HG03575 (cell line): ENCODE measurements around the gene HDAC2.
A peak's percentile ranks its signal among the peaks of the same experiment; 100 is the strongest.
"Not testable (repeated sequence)": the region's sequence is repeated elsewhere in the genome, so short reads cannot be mapped to it uniquely, and the experiment has no call there.

Experiments
- ATAC-seq: cut with Tn5 transposase; IDR thresholded peaks from one replicate; pipeline ENCODE4 v1.9.1; 2021; ENCODE audit not compliant: unreplicated experiment, insufficient number of reproducible peaks, low FRiP score; ENCODE audit errors: extremely low read depth

Gene HDAC2

GRCh38 chr6:113924312-113924723, 46.6 kb downstream of the HDAC2 start:
- ATAC-seq = no peak

- no peak for ATAC-seq
Observed at GRCh38 chr6:113923526-113923925, 47.4 kb downstream of the HDAC2 start.

- no peak for ATAC-seq
Observed at GRCh38 chr6:113921299-113921904, 49.5 kb downstream of the HDAC2 start.

DNA sequence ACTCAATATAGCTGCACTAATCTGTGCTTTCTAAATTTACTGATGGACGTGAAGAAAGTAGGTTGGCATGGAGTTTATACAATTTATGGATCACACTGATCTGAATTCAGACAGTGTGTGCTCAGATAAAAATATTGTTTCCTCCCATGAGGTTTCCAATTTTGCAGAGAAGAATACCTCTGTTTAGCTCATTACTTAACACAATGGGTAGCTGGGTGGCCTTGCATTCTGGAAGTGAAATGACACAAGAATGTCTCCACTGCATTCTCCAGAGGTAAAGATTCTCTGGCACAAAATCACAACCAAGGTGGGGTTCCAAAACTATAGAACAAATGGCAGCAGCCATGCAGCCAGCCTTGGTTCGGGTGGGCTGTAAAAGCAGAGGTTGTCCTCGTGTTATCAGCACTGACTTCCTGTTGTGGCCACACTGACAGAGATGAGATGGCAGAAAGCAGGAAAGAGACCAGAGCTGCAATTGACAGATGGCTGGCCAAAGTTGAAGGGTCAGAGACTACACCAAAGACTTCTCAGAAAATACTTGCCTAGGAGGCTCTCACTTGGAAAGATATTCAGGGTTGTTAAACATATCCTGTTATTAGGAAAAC, 50.2 kb downstream of the HDAC2 start:
- ATAC-seq = peak; percentile 50

- ATAC-seq = not testable (repeated sequence)
Observed at GRCh38 chr6:113910285-113910684, 60.7 kb downstream of the HDAC2 start.

DNA sequence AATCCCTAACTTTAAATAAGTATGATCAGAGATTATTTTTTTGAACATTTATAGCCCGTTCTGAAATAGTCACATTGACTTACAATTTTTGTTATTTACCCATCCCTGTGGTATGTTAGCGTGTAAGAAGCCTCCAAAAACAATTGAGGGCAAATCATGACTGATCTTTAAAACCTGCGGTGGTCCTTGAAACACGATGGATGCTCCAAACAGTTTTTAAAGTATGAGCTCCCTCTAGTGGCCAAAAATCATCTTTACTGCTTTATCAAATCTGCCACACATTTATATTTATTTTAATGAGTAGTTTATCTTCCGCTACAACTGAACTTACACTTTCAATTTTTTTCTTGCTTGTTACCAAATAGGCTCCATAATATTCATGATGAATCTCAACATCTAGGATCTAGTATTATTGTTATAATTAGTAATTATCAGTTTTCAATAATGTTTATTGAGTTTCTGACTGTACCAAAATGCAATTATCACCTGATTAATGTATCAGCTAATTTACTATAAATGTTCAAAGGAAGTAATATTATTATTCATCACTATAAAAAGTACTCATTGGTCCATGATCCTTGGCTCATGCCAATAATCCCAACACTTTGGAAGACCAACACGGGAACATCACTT, 61.6 kb downstream of the HDAC2 start:
- ATAC-seq = no peak

- ATAC-seq = no peak
Observed at GRCh38 chr6:113908801-113909200, 62.1 kb downstream of the HDAC2 start.

DNA sequence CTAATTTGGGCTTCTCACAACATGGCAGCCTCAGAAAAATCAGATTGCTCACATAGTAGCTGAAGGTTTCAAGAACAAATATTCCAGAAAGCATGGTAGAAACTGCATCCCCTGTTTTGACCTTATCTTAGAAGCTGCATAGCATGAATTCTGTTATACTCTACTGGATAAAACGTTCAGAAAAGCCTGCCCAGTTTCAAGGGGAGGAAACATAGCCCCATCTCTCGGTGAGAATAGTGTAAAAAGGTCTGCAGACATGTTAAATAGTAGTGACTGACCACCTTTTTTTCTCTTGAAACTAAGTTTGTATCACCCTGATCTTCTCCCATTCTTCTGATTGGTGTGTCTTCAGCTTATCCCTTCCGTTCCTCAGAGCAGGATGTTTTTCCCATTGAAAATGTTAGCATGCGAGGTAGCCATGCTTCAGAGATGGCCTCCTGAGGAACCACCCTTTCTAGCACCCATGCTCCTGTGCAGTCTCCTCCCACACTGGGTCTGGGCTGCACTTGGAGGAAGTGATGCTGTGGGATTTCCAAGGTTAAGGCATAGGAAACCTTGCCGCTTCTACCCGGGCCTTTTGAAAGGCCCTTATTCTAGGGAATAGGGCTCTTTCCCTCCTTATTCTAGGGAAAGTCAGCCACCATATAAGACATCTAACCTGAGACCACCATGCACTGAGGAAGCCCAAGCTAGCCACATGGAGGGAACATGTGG, 63.7 kb downstream of the HDAC2 start:
- no peak for ATAC-seq

DNA sequence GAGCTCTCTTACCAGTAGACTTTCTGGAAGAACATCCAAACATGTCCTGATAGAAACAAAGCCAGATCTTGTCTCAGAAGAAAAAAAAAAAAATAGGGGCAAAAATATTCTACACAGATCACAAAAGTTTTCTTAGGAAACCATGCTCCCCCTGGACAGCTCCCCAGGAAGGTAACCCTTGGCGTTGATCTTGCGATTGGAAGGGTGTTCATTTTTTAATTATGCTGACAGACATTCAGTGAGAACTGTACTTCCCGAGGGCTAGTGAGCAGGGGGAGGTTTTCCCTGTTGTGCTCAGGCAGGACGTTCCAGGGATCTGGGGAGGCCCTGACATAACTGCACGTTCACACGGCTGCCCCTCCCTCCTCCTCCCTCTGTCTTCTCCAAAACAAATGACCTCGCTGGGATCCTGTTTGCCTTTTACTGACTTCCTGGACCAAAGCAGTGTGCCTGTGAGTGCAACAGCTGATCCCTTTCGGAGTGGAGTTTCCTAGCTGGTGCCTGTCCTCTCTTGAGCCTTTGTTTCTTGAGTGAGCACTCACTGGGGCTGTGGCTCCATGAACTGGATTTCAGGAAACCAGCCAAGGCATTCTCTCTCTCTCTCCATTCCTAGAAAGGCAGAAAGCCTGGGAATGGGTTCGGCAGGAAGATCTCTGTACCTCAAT, 67.2 kb downstream of the HDAC2 start:
- no peak for ATAC-seq

DNA sequence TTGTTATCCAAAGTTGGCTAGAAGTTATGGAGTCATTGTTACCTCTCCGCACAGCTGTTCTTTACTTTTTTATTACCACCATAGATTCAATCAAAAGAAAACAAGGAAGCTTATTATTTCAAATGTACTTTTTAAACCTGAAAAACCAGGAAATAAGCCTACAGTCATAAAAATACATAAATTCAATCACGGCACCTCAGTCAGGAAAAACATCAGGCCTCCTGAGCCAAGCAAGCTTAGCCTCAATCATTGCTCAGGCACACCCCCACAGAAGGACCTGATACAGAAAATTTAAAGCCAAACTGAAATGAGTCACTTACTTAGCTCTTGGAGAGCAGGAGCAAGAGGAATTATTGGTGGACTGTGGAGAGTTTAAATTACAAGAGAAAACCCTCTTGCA, 69.5 kb downstream of the HDAC2 start:
- ATAC-seq = no peak

DNA sequence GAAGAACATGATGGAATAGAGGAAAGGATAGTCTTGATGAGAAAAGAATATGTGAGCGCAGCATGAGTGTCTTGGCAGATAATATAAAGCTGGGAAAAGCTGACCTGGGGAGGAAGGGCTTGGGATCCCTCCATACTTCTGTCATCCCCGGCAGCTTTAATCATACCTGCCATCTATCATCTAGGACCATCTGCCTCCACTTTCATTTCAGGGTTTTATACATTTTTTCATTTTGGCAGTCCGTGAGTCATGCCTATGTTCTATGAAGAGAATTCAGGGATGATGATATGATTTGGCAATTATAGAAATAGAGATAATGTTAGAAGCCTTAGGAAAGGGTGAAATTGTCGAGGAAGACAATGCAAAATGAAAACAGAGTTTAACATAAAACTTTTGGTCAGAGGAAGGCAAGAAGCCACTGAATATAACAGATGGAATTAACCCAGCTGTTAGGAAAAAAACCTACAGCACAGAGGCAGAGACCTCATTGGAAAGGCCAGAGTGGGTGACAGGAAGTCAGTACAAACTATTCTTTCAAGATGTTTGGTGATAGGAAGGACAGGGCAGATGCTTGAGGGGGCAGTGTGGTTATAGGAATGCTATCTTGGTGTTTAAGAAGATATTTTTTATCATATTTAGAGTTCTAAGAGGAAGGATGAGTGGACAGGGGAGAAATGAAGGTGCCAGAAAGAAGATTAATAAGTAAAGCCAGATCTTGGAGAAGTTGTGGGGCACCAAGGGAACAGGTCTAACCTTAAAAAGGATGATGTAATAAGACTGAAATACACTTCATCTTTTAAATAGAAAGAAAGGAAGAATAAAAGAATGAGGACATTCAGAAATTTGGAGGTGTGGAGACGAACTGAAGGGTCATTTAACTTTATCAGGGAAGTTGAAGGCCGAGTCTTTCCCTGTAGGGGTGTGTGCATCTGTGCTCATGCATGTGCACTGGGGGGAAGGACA, 76.0 kb downstream of the HDAC2 start:
- no peak for ATAC-seq

DNA sequence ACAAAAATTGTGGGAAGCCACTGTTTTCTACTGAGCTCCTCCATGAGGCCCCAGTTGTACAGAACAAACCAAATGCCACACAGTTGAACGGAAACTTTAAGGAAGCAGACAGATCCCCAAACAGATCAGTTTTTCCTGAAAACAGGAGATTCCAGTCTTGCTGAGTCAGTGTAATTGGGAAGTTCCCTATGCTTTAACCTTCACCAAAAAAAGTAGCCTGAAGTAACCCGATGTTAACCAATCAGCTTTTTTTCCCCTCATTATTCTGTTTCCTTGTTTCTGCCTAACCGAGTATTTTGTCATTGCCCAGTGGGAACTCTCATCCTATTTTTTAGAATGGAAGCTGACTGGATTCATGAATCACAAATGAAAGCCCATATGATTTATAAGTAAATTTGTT, 77.1 kb downstream of the HDAC2 start:
- no peak for ATAC-seq

- no peak for ATAC-seq
Observed at GRCh38 chr6:113893451-113893850, 77.5 kb downstream of the HDAC2 start.

- ATAC-seq = no peak
Observed at GRCh38 chr6:113888956-113889630, 81.9 kb downstream of the HDAC2 start.

GRCh38 chr6:113888493-113888892, 82.5 kb downstream of the HDAC2 start:
- no peak for ATAC-seq

DNA sequence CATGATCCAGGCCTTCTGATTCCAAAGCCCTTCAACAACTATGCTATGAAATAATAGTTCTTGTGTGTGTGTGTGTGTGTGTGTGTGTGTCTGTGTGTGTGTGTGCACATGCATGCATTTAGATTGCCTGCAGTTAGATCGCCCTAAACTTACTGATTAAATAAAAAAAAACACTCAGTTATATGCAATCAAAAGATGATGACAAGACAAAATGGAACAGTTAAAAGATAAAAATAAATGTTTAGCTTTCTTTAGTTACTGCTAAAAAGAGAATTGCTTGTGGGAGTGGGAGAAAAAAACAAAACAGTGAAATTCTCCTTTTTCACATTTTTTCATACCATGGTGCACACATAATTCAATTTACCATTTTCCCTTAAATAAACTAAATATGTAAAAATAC, 84.4 kb downstream of the HDAC2 start:
- no peak for ATAC-seq

- ATAC-seq = no peak
Observed at GRCh38 chr6:113884011-113884410, 86.9 kb downstream of the HDAC2 start.
